SK-N-SH (cell line): ENCODE data around the gene CNTNAP5. TPM values are rescaled to one million over a fixed set of nuclear protein-coding genes. Genes with fewer than 3 reads are reported as not detected.

ENCODE experiments used
- CTCF ChIA-PET: fragments of 300-600, 350-600 bp; formaldehyde crosslinking; extraction: SDS; loops from one replicate; lab custom pipeline; 2021; lab: Yijun Ruan, JAX
- POLR2A ChIA-PET: fragments of 350-600 bp; sonication (Branson Sonifier 250); formaldehyde crosslinking; extraction: SDS; loops from one replicate; lab custom pipeline; 2020; ENCODE audit warnings: antibody characterized with exemption, inconsistent platforms; lab: Yijun Ruan, JAX
- DNase-seq: peaks from one replicate; pipeline ENCODE4 v3.0.0; 2012
- H2AFZ ChIP-seq: fragments of 200-600 bp; sonication (generic); 2 replicates; pipeline ENCODE4 v1.8.1; 2016; ENCODE audit warnings: antibody characterized with exemption, mild to moderate bottlenecking, low read depth
- H3F3A ChIP-seq: fragments of 200-600 bp; sonication (generic); replicated peaks from 2 replicates; pipeline ENCODE3; 2016; ENCODE audit warnings: antibody characterized with exemption, mild to moderate bottlenecking; ENCODE audit not compliant: insufficient read depth
- H3K27ac ChIP-seq, 2 experiments: fragments of 200-500 bp in 1 of 2; fragments of 200-600 bp in 1 of 2; sonication (Bioruptor generic) in 1 of 2; sonication (generic), shearing (Covaris generic) in 1 of 2; 2 replicates each; pipeline versions ENCODE4 v1.5.1 to v1.6.1; 2014 to 2016; ENCODE audit warnings: low read depth in 2 of 2, inconsistent platforms in 1 of 2, low read length in 1 of 2, mild to moderate bottlenecking in 1 of 2, mixed read lengths in 1 of 2
- H3K27me3 ChIP-seq: fragments of 200-600 bp; sonication (generic), shearing (Covaris generic); 2 replicates; pipeline ENCODE4 v1.6.1; 2016; ENCODE audit warnings: mixed run types; ENCODE audit not compliant: insufficient read depth
- H3K36me3 ChIP-seq, 2 experiments: fragments of 200-500 bp in 1 of 2; fragments of 200-600 bp in 1 of 2; sonication (Bioruptor generic) in 1 of 2; sonication (generic) in 1 of 2; replicated peaks in 1 of 2; 2 replicates each; pipeline versions ENCODE3 to v1.5.1; 2014 to 2016; ENCODE audit warnings: low read length in 1 of 2, mild to moderate bottlenecking in 1 of 2; ENCODE audit not compliant: insufficient read depth in 2 of 2, control insufficient read depth in 1 of 2
- H3K4me1 ChIP-seq, 2 experiments: fragments of 200-500 bp in 1 of 2; fragments of 200-600 bp in 1 of 2; sonication (Bioruptor generic) in 1 of 2; sonication (generic), shearing (Covaris generic) in 1 of 2; 2 replicates each; pipeline versions ENCODE4 v1.5.1 to v1.6.1; 2014 to 2016; ENCODE audit warnings: low read depth in 1 of 2, low read length in 1 of 2, mixed run types in 1 of 2; ENCODE audit not compliant: insufficient read depth in 2 of 2, control insufficient read depth in 1 of 2
- H3K4me2 ChIP-seq: fragments of 200-600 bp; sonication (generic), shearing (Covaris generic); 2 replicates; pipeline ENCODE4 v1.6.1; 2017; ENCODE audit warnings: mixed run types
- H3K4me3 ChIP-seq, 2 experiments: fragments of 200-500 bp in 1 of 2; fragments of 200-600 bp in 1 of 2; sonication (Bioruptor generic) in 1 of 2; sonication (generic), shearing (Covaris generic) in 1 of 2; 2 replicates each; pipeline versions ENCODE4 v1.5.1 to v1.8.1; 2014 to 2016; ENCODE audit warnings: low read depth in 2 of 2, inconsistent platforms in 1 of 2, low read length in 1 of 2, mild to moderate bottlenecking in 1 of 2, mixed read lengths in 1 of 2, moderate library complexity in 1 of 2
- H3K79me2 ChIP-seq: fragments of 200-600 bp; sonication (generic); 2 replicates; pipeline ENCODE4 v1.8.1; 2017; ENCODE audit warnings: mild to moderate bottlenecking; ENCODE audit not compliant: insufficient read depth
- H3K9ac ChIP-seq: fragments of 200-600 bp; sonication (generic); 2 replicates; pipeline ENCODE4 v1.6.1; 2017; ENCODE audit warnings: mixed run types
- H3K9me2 ChIP-seq: fragments of 200-600 bp; sonication (generic); 2 replicates; pipeline ENCODE4 v1.6.1; 2017; ENCODE audit warnings: mixed run types
- H3K9me3 ChIP-seq: fragments of 200-600 bp; sonication (generic); 2 replicates; pipeline ENCODE4 v1.6.1; 2017; ENCODE audit warnings: mixed run types, mild to moderate bottlenecking, moderate library complexity
- H4K20me1 ChIP-seq: fragments of 200-600 bp; sonication (generic); 2 replicates; pipeline ENCODE4 v1.6.1; 2017; ENCODE audit warnings: mild to moderate bottlenecking, mixed run types; ENCODE audit not compliant: insufficient read depth
- ELF1 ChIP-seq: IDR thresholded peaks from 2 replicates; pipeline ENCODE4 v1.4.0; 2012
- EP300 ChIP-seq, 2 experiments: IDR thresholded peaks; 2 replicates each; pipeline versions ENCODE4 v1.4.0 to v1.6.1; 2012; ENCODE audit warnings: borderline replicate concordance in 1 of 2, low read depth in 1 of 2, low read length in 1 of 2
- EZH2phosphoT487 ChIP-seq: fragments of 200-600 bp; sonication (generic); IDR thresholded peaks from 2 replicates; pipeline ENCODE4 v1.6.1; 2017; ENCODE audit warnings: low read depth, mixed run types, mild to moderate bottlenecking, antibody characterized with exemption, moderate library complexity, borderline replicate concordance
- FOXJ3 ChIP-seq: sonication (generic); formaldehyde crosslinking; IDR thresholded peaks from 2 replicates; pipeline ENCODE4 v1.5.1; 2020; ENCODE audit warnings: mild to moderate bottlenecking, missing genetic modification reagents
- FOXM1 ChIP-seq: IDR thresholded peaks from 2 replicates; pipeline ENCODE4 v1.4.0; 2012; ENCODE audit warnings: low read depth, mild to moderate bottlenecking
- GABPA ChIP-seq: IDR thresholded peaks from 2 replicates; pipeline ENCODE4 v1.4.0; 2012; ENCODE audit warnings: low read depth, mild to moderate bottlenecking
- GATA2 ChIP-seq: sonication (generic); formaldehyde crosslinking; IDR thresholded peaks from 2 replicates; pipeline ENCODE4 v1.5.0; 2020; ENCODE audit warnings: mild to moderate bottlenecking, missing genetic modification reagents
- MXI1 ChIP-seq: IDR thresholded peaks from 2 replicates; pipeline ENCODE4 v1.6.1; 2012; ENCODE audit warnings: mild to moderate bottlenecking, low read depth, low read length, improper control_type of control experiment
- NFIC ChIP-seq: IDR thresholded peaks from 2 replicates; pipeline ENCODE4 v1.4.0; 2012; ENCODE audit warnings: borderline replicate concordance
- PBX3 ChIP-seq: IDR thresholded peaks from 2 replicates; pipeline ENCODE4; 2012
- RXRA ChIP-seq: IDR thresholded peaks from 2 replicates; pipeline ENCODE4 v1.4.0; 2012; ENCODE audit warnings: low read depth, mild to moderate bottlenecking, borderline replicate concordance
- SMC3 ChIP-seq: IDR thresholded peaks from 2 replicates; pipeline ENCODE4 v1.6.1; 2012; ENCODE audit warnings: low read depth, low read length, improper control_type of control experiment
- USF2 ChIP-seq: fragments of 150-350 bp; IDR thresholded peaks from 2 replicates; pipeline ENCODE4 v1.6.1; 2017; ENCODE audit warnings: antibody characterized with exemption, low read length, low read depth, borderline replicate concordance
- WGBS: methylation state at CpG from one replicate; pipeline ENCODE4 v1.1.6; 2017; ENCODE audit warnings: low lambda C conversion rate; 5-methylcytosine and 5-hydroxymethylcytosine counted together
- polyA plus RNA-seq, 3 experiments: library from polyadenylated mRNA; depleted of rRNA; stranded (reverse); fragments of >200 nt; gene quantifications; 2 replicates each; pipeline ENCODE4 v1.2.3, GENCODE V29; 2012
- TF ChIP-seq, protein P1 (sequence below): fragments of 150-350 bp; IDR thresholded peaks from 2 replicates; pipeline ENCODE4 v1.6.1; 2016; ENCODE audit warnings: mild to moderate bottlenecking, low read depth, low read length
- TF ChIP-seq, protein P2 (sequence below): IDR thresholded peaks from 2 replicates; pipeline ENCODE4 v1.4.0; 2012; ENCODE audit warnings: low read depth, borderline replicate concordance

The CNTNAP5 gene
- polyA plus RNA-seq, 1 of the 3 experiments (the other 2 are of a cell fraction), result 0.08 TPM

GRCh38 chr2:124753842-124754241 is 728.8 kb downstream of the CNTNAP5 start:
- DNase-seq, result no peak
- TF ChIP-seq EZH2phosphoT487, result no peak
- TF ChIP-seq, all 33 proteins: peak for 0
- Histone ChIP-seq H3K27ac (no peak overlapping the region), H3K27me3 (no peaks in the 10 kb centered on the region), H3K36me3 (no peaks in the 10 kb centered on the region), H3K79me2 (no peaks in the 10 kb centered on the region), H3K9me3 (no peaks in the 10 kb centered on the region), H3K4me1 (no peaks in the 10 kb centered on the region), H3K9me2 (no peaks in the 10 kb centered on the region), H3K4me2 (no peak overlapping the region), H3K9ac (no peak overlapping the region), H2AFZ (no peak overlapping the region), H3F3A (no peaks in the 10 kb centered on the region), H3K4me3 (no peak overlapping the region), H4K20me1 (no peaks in the 10 kb centered on the region)
- 22% methylated on average over 3 of the region's 3 CpGs for WGBS
- ChIA-PET CTCF (no interaction called here), POLR2A (no interaction called here)

GRCh38 chr2:124755386-124755785 is 730.3 kb downstream of the CNTNAP5 start:
- no peak overlapping the region for H3K4me3 ChIP-seq
- no peaks in the 10 kb centered on the region for H3F3A ChIP-seq
- H3K9ac ChIP-seq, result no peak overlapping the region
- no peak for DNase-seq
- H3K27ac ChIP-seq, result no peak overlapping the region
- no peaks in the 10 kb centered on the region for H3K4me1 ChIP-seq
- no peaks in the 10 kb centered on the region for H3K9me2 ChIP-seq
- no peak overlapping the region for H3K4me2 ChIP-seq
- no peaks in the 10 kb centered on the region for H3K9me3 ChIP-seq
- POLR2A ChIA-PET, result no interaction called here
- no peak overlapping the region for H2AFZ ChIP-seq
- H3K36me3 ChIP-seq, result no peaks in the 10 kb centered on the region
- 28% methylated on average over 1 of the region's 1 CpG for WGBS
- no peak for TF ChIP-seq NFIC
- no peak for TF ChIP-seq PBX3
- TF ChIP-seq, protein P1, sequence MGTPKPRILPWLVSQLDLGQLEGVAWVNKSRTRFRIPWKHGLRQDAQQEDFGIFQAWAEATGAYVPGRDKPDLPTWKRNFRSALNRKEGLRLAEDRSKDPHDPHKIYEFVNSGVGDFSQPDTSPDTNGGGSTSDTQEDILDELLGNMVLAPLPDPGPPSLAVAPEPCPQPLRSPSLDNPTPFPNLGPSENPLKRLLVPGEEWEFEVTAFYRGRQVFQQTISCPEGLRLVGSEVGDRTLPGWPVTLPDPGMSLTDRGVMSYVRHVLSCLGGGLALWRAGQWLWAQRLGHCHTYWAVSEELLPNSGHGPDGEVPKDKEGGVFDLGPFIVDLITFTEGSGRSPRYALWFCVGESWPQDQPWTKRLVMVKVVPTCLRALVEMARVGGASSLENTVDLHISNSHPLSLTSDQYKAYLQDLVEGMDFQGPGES, result no peak
- no peak for TF ChIP-seq SMC3
- TF ChIP-seq RXRA, result no peak
- TF ChIP-seq MXI1, result no peak
- no peak for TF ChIP-seq USF2
- H3K27me3 ChIP-seq, result no peaks in the 10 kb centered on the region
- CTCF ChIA-PET, result interaction anchor here (0.9 kb wide), 1 partner anchor 21 kb away, joined by 3 read pairs; no protein-coding TSS in a partner anchor
- H4K20me1 ChIP-seq, result no peaks in the 10 kb centered on the region
- no peaks in the 10 kb centered on the region for H3K79me2 ChIP-seq

- H3K27me3 ChIP-seq, result no peaks in the 10 kb centered on the region
- no peaks in the 10 kb centered on the region for H4K20me1 ChIP-seq
- DNase-seq, result no peak
- no peak overlapping the region for H3K9ac ChIP-seq
- no peaks in the 10 kb centered on the region for H3K9me3 ChIP-seq
- no peaks in the 10 kb centered on the region for H3K9me2 ChIP-seq
- H3K36me3 ChIP-seq, result no peaks in the 10 kb centered on the region
- no peaks in the 10 kb centered on the region for H3K79me2 ChIP-seq
- no peak overlapping the region for H3K4me3 ChIP-seq
- ChIA-PET POLR2A (no interaction called here), CTCF (no interaction called here)
- H3K4me2 ChIP-seq, result no peak overlapping the region
- 18% methylated on average over 4 of the region's 4 CpGs for WGBS
- no peak overlapping the region for H2AFZ ChIP-seq
- no peaks in the 10 kb centered on the region for H3F3A ChIP-seq
- H3K4me1 ChIP-seq, result no peaks in the 10 kb centered on the region
- no peak overlapping the region for H3K27ac ChIP-seq
- TF ChIP-seq ELF1 (no peak), GATA2 (CRISPR knock-in tag) (no peak), EP300 (IDR thresholded peaks at IDR 0.05; ENCODE audit: borderline replicate concordance in 1 of 2, low read depth in 1 of 2, low read length in 1 of 2) (no peak), FOXM1 (no peak), FOXJ3 (CRISPR knock-in tag) (no peak), EZH2phosphoT487 (no peak), GABPA (no peak)
- TF ChIP-seq, protein P2, sequence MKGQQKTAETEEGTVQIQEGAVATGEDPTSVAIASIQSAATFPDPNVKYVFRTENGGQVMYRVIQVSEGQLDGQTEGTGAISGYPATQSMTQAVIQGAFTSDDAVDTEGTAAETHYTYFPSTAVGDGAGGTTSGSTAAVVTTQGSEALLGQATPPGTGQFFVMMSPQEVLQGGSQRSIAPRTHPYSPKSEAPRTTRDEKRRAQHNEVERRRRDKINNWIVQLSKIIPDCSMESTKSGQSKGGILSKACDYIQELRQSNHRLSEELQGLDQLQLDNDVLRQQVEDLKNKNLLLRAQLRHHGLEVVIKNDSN, result no peak
- TF ChIP-seq, protein P1, result no peak
Observed at GRCh38 chr2:124756048-124756447, 731.0 kb downstream of the CNTNAP5 start.
